Osteoblast (primary cell): Measurements from ENCODE around the gene MAP3K20. TPM values are rescaled to one million over a fixed set of nuclear protein-coding genes. Genes with fewer than 3 reads are reported as not detected.

Experiments used
- DNase-seq: peaks from one replicate; pipeline ENCODE4 v3.0.0; 2011; ENCODE audit warnings: low spot score, mixed read lengths; ENCODE audit not compliant: insufficient read length; ENCODE audit errors: missing footprints
- H2AFZ ChIP-seq: 2 replicates; pipeline ENCODE4 v1.6.0; 2011; ENCODE audit warnings: mild to moderate bottlenecking, low read length
- H3K27ac ChIP-seq: 2 replicates; pipeline ENCODE4 v1.5.1; 2011; ENCODE audit warnings: mild to moderate bottlenecking, low read depth, low read length, moderate library complexity
- H3K27me3 ChIP-seq: 2 replicates; pipeline ENCODE4 v1.6.0; 2012; ENCODE audit warnings: mild to moderate bottlenecking, control low read depth, inconsistent platforms, low read length, moderate library complexity; ENCODE audit not compliant: insufficient read depth
- H3K36me3 ChIP-seq: 2 replicates; pipeline ENCODE4 v1.5.1; 2011; ENCODE audit warnings: mild to moderate bottlenecking, low read length, control low read depth, moderate library complexity; ENCODE audit not compliant: insufficient read depth
- H3K4me1 ChIP-seq: 2 replicates; pipeline ENCODE4 v1.5.1; 2011; ENCODE audit warnings: mild to moderate bottlenecking, low read length, control low read depth, moderate library complexity; ENCODE audit not compliant: insufficient read depth
- H3K4me2 ChIP-seq: 2 replicates; pipeline ENCODE4 v1.6.0; 2011; ENCODE audit warnings: mild to moderate bottlenecking, low read length; ENCODE audit not compliant: insufficient read depth
- H3K4me3 ChIP-seq: fragments of 200-600 bp; sonication (generic); 3 replicates; pipeline ENCODE4 v1.5.1; 2012; ENCODE audit warnings: mild to moderate bottlenecking, low read length, inconsistent platforms; ENCODE audit not compliant: insufficient read depth
- H3K79me2 ChIP-seq: 2 replicates; pipeline ENCODE4 v1.6.0; 2012; ENCODE audit warnings: mild to moderate bottlenecking, low read length, control low read depth, inconsistent platforms; ENCODE audit not compliant: insufficient read depth
- H3K9me3 ChIP-seq: 2 replicates; pipeline ENCODE4 v1.5.1; 2011; ENCODE audit warnings: low read depth, low read length, control low read depth
- H4K20me1 ChIP-seq: 2 replicates; pipeline ENCODE4 v1.6.0; 2012; ENCODE audit warnings: mild to moderate bottlenecking, low read length, control low read depth; ENCODE audit not compliant: insufficient read depth
- total RNA-seq: library from RNA; depleted of rRNA; stranded (reverse); fragments of >200 nt; gene quantifications from 2 replicates; pipeline ENCODE4 v1.2.3, GENCODE V29; 2012
- TF ChIP-seq, protein P1 (sequence below): IDR thresholded peaks from 2 replicates; pipeline ENCODE4 v1.5.1; 2011; ENCODE audit warnings: mild to moderate bottlenecking, low read depth, low read length, moderate library complexity; ENCODE audit errors: extremely low read depth

The MAP3K20 gene
- total RNA-seq, 1 donor = 56.1 TPM

DNA sequence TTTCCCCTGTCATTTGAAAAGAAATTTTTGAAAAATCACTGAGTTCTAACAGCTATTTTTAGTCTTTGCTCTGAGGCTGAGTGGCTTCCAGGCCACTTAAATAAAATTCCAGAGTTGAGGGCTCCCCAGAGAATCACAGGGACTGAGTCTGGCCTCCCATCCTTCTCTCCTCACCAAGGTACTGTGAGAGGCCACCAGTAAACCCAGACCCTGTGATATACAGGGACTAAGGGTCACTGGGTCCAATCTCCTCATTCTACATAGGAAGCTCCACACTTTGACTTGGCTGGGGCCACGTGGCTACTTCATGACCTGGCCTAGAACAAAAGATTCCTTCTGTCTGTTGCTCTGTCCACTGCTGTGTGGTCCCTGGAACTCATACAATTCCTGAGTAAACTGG lies 155.8 kb downstream of the MAP3K20 start:
- no peak overlapping the region for H3K4me2 ChIP-seq
- H3K9me3 ChIP-seq = no peaks in the 10 kb centered on the region
- H3K79me2 ChIP-seq = no peaks in the 10 kb centered on the region
- peaks cover 6% of the 10 kb centered on the region for H3K36me3 ChIP-seq
- no peak overlapping the region for H3K4me3 ChIP-seq
- H3K27ac ChIP-seq = no peak overlapping the region
- no peak for DNase-seq
- H2AFZ ChIP-seq = no peak overlapping the region
- H3K27me3 ChIP-seq = no peaks in the 10 kb centered on the region
- no peaks in the 10 kb centered on the region for H3K4me1 ChIP-seq
- TF ChIP-seq, protein P1, sequence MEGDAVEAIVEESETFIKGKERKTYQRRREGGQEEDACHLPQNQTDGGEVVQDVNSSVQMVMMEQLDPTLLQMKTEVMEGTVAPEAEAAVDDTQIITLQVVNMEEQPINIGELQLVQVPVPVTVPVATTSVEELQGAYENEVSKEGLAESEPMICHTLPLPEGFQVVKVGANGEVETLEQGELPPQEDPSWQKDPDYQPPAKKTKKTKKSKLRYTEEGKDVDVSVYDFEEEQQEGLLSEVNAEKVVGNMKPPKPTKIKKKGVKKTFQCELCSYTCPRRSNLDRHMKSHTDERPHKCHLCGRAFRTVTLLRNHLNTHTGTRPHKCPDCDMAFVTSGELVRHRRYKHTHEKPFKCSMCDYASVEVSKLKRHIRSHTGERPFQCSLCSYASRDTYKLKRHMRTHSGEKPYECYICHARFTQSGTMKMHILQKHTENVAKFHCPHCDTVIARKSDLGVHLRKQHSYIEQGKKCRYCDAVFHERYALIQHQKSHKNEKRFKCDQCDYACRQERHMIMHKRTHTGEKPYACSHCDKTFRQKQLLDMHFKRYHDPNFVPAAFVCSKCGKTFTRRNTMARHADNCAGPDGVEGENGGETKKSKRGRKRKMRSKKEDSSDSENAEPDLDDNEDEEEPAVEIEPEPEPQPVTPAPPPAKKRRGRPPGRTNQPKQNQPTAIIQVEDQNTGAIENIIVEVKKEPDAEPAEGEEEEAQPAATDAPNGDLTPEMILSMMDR = no peak
- H4K20me1 ChIP-seq = no peaks in the 10 kb centered on the region

DNA sequence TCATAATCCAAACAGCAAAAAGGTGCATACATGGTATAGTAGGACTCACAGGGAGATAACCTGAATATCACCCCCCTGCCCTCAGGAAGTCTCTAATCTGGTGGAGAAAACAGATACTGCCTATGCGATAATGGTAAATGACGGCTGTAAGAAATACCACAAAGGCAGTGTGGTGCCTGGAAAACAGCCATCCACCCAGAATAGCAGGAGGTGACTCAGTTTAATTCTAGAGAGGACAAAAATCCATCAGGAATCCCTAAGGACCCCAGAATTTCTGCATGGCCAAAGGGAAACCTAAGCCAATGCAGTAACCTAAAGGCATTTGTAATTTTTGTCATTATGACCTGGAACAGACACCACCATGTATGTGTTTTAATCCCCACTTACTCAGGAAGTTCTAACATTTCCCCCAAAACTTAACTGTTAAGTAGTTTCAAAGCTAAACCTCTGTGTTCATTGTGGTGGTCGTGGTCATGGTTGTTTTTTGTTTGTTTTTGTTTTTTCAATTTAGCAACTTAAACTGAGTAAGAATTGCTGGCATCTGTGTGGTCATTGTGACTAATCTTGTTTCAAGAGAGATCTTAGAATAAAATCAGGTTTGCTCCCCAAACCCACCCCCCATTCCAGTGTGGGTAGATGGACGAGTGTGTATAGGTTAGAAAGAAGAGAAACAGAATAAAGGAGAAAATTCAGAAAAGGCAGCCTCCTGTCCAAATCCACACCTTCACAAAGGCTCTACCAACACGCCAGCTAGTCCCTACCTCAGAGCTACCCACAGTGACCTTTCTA lies 157.5 kb downstream of the MAP3K20 start:
- H3K4me1 ChIP-seq = no peaks in the 10 kb centered on the region
- no peak overlapping the region for H3K4me3 ChIP-seq
- H3K4me2 ChIP-seq = no peak overlapping the region
- no peaks in the 10 kb centered on the region for H3K79me2 ChIP-seq
- H3K9me3 ChIP-seq = no peaks in the 10 kb centered on the region
- DNase-seq = no peak
- TF ChIP-seq, protein P1 = no peak
- no peak overlapping the region for H2AFZ ChIP-seq
- H3K27me3 ChIP-seq = no peaks in the 10 kb centered on the region
- no peaks in the 10 kb centered on the region for H4K20me1 ChIP-seq
- H3K36me3 ChIP-seq = peaks cover 6% of the 10 kb centered on the region
- H3K27ac ChIP-seq = peak overlapping the region; percentile 13

DNA sequence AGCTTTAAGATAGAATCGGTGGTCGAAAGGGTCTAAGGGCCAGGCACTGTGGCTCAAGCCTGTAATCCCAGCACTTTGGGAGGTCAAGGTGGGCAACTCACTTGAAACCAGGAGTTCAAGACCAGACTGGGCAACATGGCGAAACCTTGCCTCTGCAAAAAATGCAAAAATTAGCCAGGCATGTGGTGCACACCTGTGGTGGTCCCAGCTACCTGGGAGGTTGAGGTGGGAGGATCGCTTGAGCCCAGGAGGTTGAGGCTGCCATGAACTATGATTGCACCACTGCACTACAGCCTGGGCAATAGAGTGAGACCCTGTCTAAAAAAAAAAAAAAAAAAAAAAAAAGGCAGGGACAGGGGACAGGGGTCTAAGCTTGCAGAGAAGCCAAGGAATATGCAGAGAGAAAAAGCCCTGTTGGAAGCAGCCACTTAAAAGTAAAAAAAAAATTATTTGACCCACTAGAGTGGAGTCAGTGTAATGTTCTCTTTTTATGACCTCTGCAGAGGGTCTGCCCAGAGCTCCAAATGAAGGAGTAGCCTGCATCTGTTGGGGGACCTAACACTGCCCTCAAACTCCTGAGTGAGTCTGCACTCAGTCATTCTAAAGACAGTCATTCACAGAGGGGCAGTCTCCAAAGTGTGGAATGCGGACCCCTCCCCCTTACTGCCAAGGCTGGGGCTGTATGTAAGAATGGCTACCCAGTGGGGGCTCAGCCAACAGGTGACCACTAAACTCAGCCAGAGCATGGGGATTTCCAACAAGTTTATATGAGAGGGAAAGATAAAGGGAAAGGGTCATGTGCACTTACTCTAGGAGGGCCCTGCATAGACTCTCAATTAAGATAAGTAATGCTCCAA lies 160.5 kb downstream of the MAP3K20 start:
- Histone ChIP-seq H4K20me1 (no peaks in the 10 kb centered on the region), H2AFZ (no peak overlapping the region), H3K9me3 (no peaks in the 10 kb centered on the region), H3K27me3 (no peaks in the 10 kb centered on the region), H3K4me2 (no peak overlapping the region), H3K4me1 (no peaks in the 10 kb centered on the region), H3K79me2 (no peaks in the 10 kb centered on the region), H3K36me3 (peaks cover 12% of the 10 kb centered on the region), H3K27ac (no peak overlapping the region), H3K4me3 (no peak overlapping the region)
- TF ChIP-seq, protein P1 = no peak
- no peak for DNase-seq

DNA sequence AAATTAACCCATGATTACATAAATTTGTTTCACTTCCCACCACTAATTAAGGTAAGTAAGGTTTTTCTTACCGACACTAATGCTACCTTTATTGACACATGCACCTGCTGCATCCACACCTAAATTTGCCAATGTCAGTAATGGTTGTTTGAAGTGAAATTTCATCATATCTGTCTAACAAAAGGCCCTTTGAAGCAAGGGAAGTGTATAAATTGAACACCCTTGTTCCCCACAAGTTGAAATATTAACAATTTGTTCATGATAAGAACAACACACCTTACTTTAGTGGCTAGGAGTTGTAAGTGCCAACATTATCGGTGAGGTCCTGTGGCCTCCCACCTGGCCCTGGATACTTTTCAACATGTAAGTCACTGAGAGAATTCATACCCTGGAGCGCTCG lies 162.7 kb downstream of the MAP3K20 start:
- Histone ChIP-seq H2AFZ (no peak overlapping the region), H3K36me3 (peaks cover 12% of the 10 kb centered on the region), H3K4me1 (no peaks in the 10 kb centered on the region), H3K9me3 (no peaks in the 10 kb centered on the region), H3K27ac (no peak overlapping the region), H3K4me3 (no peak overlapping the region), H4K20me1 (no peaks in the 10 kb centered on the region), H3K79me2 (no peaks in the 10 kb centered on the region), H3K4me2 (no peak overlapping the region), H3K27me3 (no peaks in the 10 kb centered on the region)
- no peak for DNase-seq
- TF ChIP-seq, protein P1 = no peak
